GM23338 (cell line): ENCODE data around the gene USPL1. TPM values are rescaled to one million over a fixed set of nuclear protein-coding genes. Genes with fewer than 3 reads are reported as not detected.

Experiments used
- ATAC-seq: fragments of 200-7000 bp; cut with Tn5 transposase; 3 replicates; pipeline ENCODE4 v1.9.1; 2020
- DNase-seq: peaks from one replicate; pipeline ENCODE4 v3.0.0-alpha.2; 2015; ENCODE audit warnings: low spot score
- H2AFZ ChIP-seq: fragments of 200-600 bp; sonication (generic); 2 replicates; pipeline ENCODE4 v1.8.0; 2016; ENCODE audit warnings: antibody characterized with exemption, mild to moderate bottlenecking, moderate library complexity
- H3F3A ChIP-seq: fragments of 200-600 bp; sonication (generic); replicated peaks from 2 replicates; pipeline ENCODE4 v1.8.0; 2017; ENCODE audit warnings: antibody characterized with exemption, mixed run types, low read depth
- H3K27ac ChIP-seq: fragments of 200-600 bp; sonication (generic); 2 replicates; pipeline ENCODE4 v1.6.1; 2016; ENCODE audit warnings: low read depth
- H3K27me3 ChIP-seq: fragments of 200-600 bp; sonication (generic); 2 replicates; pipeline ENCODE4 v1.8.0; 2016; ENCODE audit warnings: mild to moderate bottlenecking, mixed run types, moderate library complexity; ENCODE audit not compliant: insufficient read depth
- H3K36me3 ChIP-seq: fragments of 200-600 bp; sonication (generic); 2 replicates; pipeline ENCODE4 v1.8.0; 2016; ENCODE audit warnings: mild to moderate bottlenecking; ENCODE audit not compliant: insufficient read depth
- H3K4me1 ChIP-seq: fragments of 200-600 bp; sonication (generic); 2 replicates; pipeline ENCODE4 v1.8.0; 2016; ENCODE audit warnings: mild to moderate bottlenecking, moderate library complexity; ENCODE audit not compliant: insufficient read depth
- H3K4me2 ChIP-seq: fragments of 200-600 bp; sonication (generic); 2 replicates; pipeline ENCODE4 v1.7.1; 2017; ENCODE audit warnings: mixed run types
- H3K4me3 ChIP-seq: fragments of 200-600 bp; sonication (generic); 2 replicates; pipeline ENCODE4 v1.6.1; 2016; ENCODE audit warnings: mixed run types
- H3K79me2 ChIP-seq: fragments of 200-600 bp; sonication (generic); replicated peaks from 2 replicates; pipeline ENCODE4 v1.8.0; 2017; ENCODE audit warnings: mild to moderate bottlenecking; ENCODE audit not compliant: insufficient read depth
- H3K9me2 ChIP-seq: fragments of 200-600 bp; sonication (generic); 2 replicates; pipeline ENCODE4 v1.8.0; 2017; ENCODE audit not compliant: insufficient read depth
- H4K20me1 ChIP-seq: fragments of 200-600 bp; sonication (generic); replicated peaks from 2 replicates; pipeline ENCODE4 v1.8.0; 2017; ENCODE audit warnings: mild to moderate bottlenecking; ENCODE audit not compliant: insufficient read depth
- H3K27ac Mint-ChIP-seq: 2 replicates; pipeline ENCODE4 v1.8.0; 2020; ENCODE audit warnings: inconsistent platforms, mild to moderate bottlenecking, moderate library complexity, mixed read lengths
- H3K27me3 Mint-ChIP-seq: 3 replicates; pipeline ENCODE4 v1.8.0; 2022; ENCODE audit warnings: low read depth, mild to moderate bottlenecking, moderate library complexity, mixed read lengths, inconsistent platforms; ENCODE audit not compliant: insufficient read depth, poor library complexity
- H3K36me3 Mint-ChIP-seq: 3 replicates; pipeline ENCODE4 v1.8.0; 2021; ENCODE audit warnings: low read depth, mild to moderate bottlenecking, inconsistent platforms, moderate library complexity, mixed read lengths
- H3K4me1 Mint-ChIP-seq: 3 replicates; pipeline ENCODE4 v1.8.0; 2020; ENCODE audit warnings: mild to moderate bottlenecking, inconsistent platforms, mixed read lengths
- H3K4me3 Mint-ChIP-seq: 3 replicates; pipeline ENCODE4 v1.8.0; 2021; ENCODE audit warnings: moderate library complexity, mild to moderate bottlenecking, inconsistent platforms, mixed read lengths
- H3K9me3 Mint-ChIP-seq: 3 replicates; pipeline ENCODE4 v1.8.0; 2020; ENCODE audit warnings: moderate library complexity, mild to moderate bottlenecking, inconsistent platforms, mixed read lengths
- CREB1 ChIP-seq: fragments of 250-450 bp; sonication (Bioruptor Pico); IDR thresholded peaks from 2 replicates; pipeline ENCODE4 v1.5.0; 2020; ENCODE audit warnings: low read depth, mild to moderate bottlenecking, moderate library complexity
- EZH2 ChIP-seq: fragments of 200-600 bp; sonication (generic); IDR thresholded peaks from one replicate; pipeline ENCODE4 v1.8.0; 2017; ENCODE audit warnings: antibody characterized with exemption, mild to moderate bottlenecking, low read depth; ENCODE audit not compliant: unreplicated experiment
- EZH2phosphoT487 ChIP-seq: fragments of 200-600 bp; sonication (generic); IDR thresholded peaks from one replicate; pipeline ENCODE4 v1.8.1; 2018; ENCODE audit warnings: antibody characterized with exemption; ENCODE audit not compliant: unreplicated experiment
- JUNB ChIP-seq: IDR thresholded peaks from one replicate; pipeline ENCODE4 v1.6.1; 2016; ENCODE audit warnings: antibody characterized with exemption; ENCODE audit not compliant: unreplicated experiment
- NANOG ChIP-seq: IDR thresholded peaks from 2 replicates; pipeline ENCODE4 v1.6.1; 2016; ENCODE audit warnings: antibody characterized with exemption, borderline replicate concordance
- POLR2AphosphoS5 ChIP-seq: IDR thresholded peaks from 2 replicates; pipeline ENCODE4 v1.6.1; 2016; ENCODE audit warnings: antibody characterized with exemption, low read depth
- STAT1 ChIP-seq: IDR thresholded peaks from one replicate; pipeline ENCODE4 v1.6.1; 2016; ENCODE audit warnings: antibody characterized with exemption; ENCODE audit not compliant: unreplicated experiment
- ZNF114 ChIP-seq: fragments of 250-450 bp; sonication (Bioruptor Pico); IDR thresholded peaks from 2 replicates; pipeline ENCODE4 v1.5.0; 2020; ENCODE audit warnings: mild to moderate bottlenecking, moderate library complexity
- ZNF331 ChIP-seq: fragments of 250-450 bp; sonication (Bioruptor Pico); IDR thresholded peaks from 2 replicates; pipeline ENCODE4 v1.5.0; 2020; ENCODE audit warnings: low read depth, mild to moderate bottlenecking, moderate library complexity
- polyA plus RNA-seq: library from polyadenylated mRNA; unstranded; fragments of >200 nt; fragmentation: Nextera tagmentation; extraction: Ambion mirVana; gene quantifications from 2 replicates; pipeline ENCODE4 v1.2.1, GENCODE V29; 2016
- total RNA-seq: library from RNA; depleted of rRNA; stranded (reverse); fragments of >200 nt; shearing (Covaris generic); gene quantifications from 2 replicates; pipeline ENCODE4 v1.2.3, GENCODE V29; 2014
- TF ChIP-seq, protein P1 (sequence below), 2 experiments: fragments of 200-600 bp in 1 of 2; sonication (generic) in 1 of 2; conservative IDR thresholded peaks; 2 replicates each; pipeline versions ENCODE4 v1.5.1 to v1.6.1; 2016 to 2017; ENCODE audit warnings: antibody characterized with exemption in 2 of 2, low read depth in 2 of 2, mild to moderate bottlenecking in 2 of 2, moderate library complexity in 1 of 2
- TF ChIP-seq, protein P2 (sequence below): IDR thresholded peaks from 2 replicates; pipeline ENCODE4 v1.6.1; 2016; ENCODE audit warnings: antibody characterized with exemption
- TF ChIP-seq, protein P3 (sequence below): IDR thresholded peaks from one replicate; pipeline ENCODE4 v1.6.1; 2018; ENCODE audit warnings: antibody characterized with exemption; ENCODE audit not compliant: unreplicated experiment
- TF ChIP-seq, protein P4 (sequence below): fragments of 250-450 bp; sonication (Bioruptor Pico); IDR thresholded peaks from 2 replicates; pipeline ENCODE4 v1.5.0; 2020; ENCODE audit warnings: mild to moderate bottlenecking, moderate library complexity

The USPL1 gene
- total and polyA plus RNA-seq, 2 experiments from 2014 or later, result 12.4 to 24.1 TPM

DNA sequence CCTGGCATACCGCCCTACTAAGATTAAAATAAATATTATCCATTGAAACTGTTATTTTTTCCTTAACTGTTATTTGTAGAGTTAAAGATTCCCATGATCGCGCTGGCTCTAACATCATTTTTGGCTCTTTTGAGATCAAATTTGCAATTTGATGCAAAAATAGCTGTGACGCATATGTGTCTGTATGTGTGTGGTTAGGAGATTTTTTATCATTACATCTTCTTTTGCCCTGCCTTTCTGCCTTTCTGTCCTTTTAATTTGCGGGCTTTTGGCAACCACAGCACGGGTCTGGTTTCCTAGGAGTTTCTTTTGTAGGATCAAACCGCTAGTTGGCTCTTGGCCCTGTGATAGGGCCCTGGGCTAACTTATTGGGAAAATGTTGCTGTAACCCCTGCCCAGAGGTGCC, 80.3 kb downstream of the USPL1 start:
- Histone ChIP-seq H3F3A (no peaks in the 10 kb centered on the region), H3K4me2 (no peak overlapping the region), H3K36me3 (no peaks in the 10 kb centered on the region), H3K27ac (no peak overlapping the region), H4K20me1 (no peaks in the 10 kb centered on the region), H2AFZ (no peak overlapping the region; the same call in 1 of the 2 replicates), H3K4me3 (no peak overlapping the region), H3K79me2 (no peaks in the 10 kb centered on the region), H3K27me3 (no peaks in the 10 kb centered on the region), H3K4me1 (peaks cover 17% of the 10 kb centered on the region), H3K9me2 (no peaks in the 10 kb centered on the region)
- ATAC-seq, result no peak
- no peaks in the 10 kb centered on the region for H3K36me3 Mint-ChIP-seq
- DNase-seq, result no peak
- peaks cover 8% of the 10 kb centered on the region for H3K27me3 Mint-ChIP-seq
- TF ChIP-seq, protein P1, sequence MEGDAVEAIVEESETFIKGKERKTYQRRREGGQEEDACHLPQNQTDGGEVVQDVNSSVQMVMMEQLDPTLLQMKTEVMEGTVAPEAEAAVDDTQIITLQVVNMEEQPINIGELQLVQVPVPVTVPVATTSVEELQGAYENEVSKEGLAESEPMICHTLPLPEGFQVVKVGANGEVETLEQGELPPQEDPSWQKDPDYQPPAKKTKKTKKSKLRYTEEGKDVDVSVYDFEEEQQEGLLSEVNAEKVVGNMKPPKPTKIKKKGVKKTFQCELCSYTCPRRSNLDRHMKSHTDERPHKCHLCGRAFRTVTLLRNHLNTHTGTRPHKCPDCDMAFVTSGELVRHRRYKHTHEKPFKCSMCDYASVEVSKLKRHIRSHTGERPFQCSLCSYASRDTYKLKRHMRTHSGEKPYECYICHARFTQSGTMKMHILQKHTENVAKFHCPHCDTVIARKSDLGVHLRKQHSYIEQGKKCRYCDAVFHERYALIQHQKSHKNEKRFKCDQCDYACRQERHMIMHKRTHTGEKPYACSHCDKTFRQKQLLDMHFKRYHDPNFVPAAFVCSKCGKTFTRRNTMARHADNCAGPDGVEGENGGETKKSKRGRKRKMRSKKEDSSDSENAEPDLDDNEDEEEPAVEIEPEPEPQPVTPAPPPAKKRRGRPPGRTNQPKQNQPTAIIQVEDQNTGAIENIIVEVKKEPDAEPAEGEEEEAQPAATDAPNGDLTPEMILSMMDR (conservative IDR thresholded peaks at IDR 0.05; ENCODE audit: low read depth in 2 of 2), result no peak
- TF ChIP-seq ZNF114 (no peak), NANOG (no peak), POLR2AphosphoS5 (no peak), JUNB (no peak), EZH2 (no peak), ZNF331 (no peak), EZH2phosphoT487 (no peak), CREB1 (CRISPR knock-in tag) (no peak), STAT1 (no peak)
- TF ChIP-seq, protein P2, sequence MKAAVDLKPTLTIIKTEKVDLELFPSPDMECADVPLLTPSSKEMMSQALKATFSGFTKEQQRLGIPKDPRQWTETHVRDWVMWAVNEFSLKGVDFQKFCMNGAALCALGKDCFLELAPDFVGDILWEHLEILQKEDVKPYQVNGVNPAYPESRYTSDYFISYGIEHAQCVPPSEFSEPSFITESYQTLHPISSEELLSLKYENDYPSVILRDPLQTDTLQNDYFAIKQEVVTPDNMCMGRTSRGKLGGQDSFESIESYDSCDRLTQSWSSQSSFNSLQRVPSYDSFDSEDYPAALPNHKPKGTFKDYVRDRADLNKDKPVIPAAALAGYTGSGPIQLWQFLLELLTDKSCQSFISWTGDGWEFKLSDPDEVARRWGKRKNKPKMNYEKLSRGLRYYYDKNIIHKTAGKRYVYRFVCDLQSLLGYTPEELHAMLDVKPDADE, result no peak
- TF ChIP-seq, protein P3, sequence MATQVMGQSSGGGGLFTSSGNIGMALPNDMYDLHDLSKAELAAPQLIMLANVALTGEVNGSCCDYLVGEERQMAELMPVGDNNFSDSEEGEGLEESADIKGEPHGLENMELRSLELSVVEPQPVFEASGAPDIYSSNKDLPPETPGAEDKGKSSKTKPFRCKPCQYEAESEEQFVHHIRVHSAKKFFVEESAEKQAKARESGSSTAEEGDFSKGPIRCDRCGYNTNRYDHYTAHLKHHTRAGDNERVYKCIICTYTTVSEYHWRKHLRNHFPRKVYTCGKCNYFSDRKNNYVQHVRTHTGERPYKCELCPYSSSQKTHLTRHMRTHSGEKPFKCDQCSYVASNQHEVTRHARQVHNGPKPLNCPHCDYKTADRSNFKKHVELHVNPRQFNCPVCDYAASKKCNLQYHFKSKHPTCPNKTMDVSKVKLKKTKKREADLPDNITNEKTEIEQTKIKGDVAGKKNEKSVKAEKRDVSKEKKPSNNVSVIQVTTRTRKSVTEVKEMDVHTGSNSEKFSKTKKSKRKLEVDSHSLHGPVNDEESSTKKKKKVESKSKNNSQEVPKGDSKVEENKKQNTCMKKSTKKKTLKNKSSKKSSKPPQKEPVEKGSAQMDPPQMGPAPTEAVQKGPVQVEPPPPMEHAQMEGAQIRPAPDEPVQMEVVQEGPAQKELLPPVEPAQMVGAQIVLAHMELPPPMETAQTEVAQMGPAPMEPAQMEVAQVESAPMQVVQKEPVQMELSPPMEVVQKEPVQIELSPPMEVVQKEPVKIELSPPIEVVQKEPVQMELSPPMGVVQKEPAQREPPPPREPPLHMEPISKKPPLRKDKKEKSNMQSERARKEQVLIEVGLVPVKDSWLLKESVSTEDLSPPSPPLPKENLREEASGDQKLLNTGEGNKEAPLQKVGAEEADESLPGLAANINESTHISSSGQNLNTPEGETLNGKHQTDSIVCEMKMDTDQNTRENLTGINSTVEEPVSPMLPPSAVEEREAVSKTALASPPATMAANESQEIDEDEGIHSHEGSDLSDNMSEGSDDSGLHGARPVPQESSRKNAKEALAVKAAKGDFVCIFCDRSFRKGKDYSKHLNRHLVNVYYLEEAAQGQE, result no peak
- TF ChIP-seq, protein P4, sequence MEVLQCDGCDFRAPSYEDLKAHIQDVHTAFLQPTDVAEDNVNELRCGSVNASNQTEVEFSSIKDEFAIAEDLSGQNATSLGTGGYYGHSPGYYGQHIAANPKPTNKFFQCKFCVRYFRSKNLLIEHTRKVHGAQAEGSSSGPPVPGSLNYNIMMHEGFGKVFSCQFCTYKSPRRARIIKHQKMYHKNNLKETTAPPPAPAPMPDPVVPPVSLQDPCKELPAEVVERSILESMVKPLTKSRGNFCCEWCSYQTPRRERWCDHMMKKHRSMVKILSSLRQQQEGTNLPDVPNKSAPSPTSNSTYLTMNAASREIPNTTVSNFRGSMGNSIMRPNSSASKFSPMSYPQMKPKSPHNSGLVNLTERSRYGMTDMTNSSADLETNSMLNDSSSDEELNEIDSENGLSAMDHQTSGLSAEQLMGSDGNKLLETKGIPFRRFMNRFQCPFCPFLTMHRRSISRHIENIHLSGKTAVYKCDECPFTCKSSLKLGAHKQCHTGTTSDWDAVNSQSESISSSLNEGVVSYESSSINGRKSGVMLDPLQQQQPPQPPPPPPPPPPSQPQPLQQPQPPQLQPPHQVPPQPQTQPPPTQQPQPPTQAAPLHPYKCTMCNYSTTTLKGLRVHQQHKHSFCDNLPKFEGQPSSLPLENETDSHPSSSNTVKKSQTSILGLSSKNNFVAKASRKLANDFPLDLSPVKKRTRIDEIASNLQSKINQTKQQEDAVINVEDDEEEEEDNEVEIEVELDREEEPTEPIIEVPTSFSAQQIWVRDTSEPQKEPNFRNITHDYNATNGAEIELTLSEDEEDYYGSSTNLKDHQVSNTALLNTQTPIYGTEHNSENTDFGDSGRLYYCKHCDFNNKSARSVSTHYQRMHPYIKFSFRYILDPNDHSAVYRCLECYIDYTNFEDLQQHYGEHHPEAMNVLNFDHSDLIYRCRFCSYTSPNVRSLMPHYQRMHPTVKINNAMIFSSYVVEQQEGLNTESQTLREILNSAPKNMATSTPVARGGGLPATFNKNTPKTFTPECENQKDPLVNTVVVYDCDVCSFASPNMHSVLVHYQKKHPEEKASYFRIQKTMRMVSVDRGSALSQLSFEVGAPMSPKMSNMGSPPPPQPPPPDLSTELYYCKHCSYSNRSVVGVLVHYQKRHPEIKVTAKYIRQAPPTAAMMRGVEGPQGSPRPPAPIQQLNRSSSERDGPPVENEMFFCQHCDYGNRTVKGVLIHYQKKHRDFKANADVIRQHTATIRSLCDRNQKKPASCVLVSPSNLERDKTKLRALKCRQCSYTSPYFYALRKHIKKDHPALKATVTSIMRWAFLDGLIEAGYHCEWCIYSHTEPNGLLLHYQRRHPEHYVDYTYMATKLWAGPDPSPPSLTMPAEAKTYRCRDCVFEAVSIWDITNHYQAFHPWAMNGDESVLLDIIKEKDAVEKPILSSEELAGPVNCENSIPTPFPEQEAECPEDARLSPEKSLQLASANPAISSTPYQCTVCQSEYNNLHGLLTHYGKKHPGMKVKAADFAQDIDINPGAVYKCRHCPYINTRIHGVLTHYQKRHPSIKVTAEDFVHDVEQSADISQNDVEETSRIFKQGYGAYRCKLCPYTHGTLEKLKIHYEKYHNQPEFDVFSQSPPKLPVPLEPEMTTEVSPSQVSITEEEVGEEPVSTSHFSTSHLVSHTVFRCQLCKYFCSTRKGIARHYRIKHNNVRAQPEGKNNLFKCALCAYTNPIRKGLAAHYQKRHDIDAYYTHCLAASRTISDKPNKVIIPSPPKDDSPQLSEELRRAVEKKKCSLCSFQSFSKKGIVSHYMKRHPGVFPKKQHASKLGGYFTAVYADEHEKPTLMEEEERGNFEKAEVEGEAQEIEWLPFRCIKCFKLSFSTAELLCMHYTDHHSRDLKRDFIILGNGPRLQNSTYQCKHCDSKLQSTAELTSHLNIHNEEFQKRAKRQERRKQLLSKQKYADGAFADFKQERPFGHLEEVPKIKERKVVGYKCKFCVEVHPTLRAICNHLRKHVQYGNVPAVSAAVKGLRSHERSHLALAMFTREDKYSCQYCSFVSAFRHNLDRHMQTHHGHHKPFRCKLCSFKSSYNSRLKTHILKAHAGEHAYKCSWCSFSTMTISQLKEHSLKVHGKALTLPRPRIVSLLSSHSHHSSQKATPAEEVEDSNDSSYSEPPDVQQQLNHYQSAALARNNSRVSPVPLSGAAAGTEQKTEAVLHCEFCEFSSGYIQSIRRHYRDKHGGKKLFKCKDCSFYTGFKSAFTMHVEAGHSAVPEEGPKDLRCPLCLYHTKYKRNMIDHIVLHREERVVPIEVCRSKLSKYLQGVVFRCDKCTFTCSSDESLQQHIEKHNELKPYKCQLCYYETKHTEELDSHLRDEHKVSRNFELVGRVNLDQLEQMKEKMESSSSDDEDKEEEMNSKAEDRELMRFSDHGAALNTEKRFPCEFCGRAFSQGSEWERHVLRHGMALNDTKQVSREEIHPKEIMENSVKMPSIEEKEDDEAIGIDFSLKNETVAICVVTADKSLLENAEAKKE (CRISPR knock-in tag), result no peak
- no peaks in the 10 kb centered on the region for H3K9me3 Mint-ChIP-seq
- H3K4me3 Mint-ChIP-seq, result no peak overlapping the region
- H3K4me1 Mint-ChIP-seq, result peaks cover 29% of the 10 kb centered on the region
- H3K27ac Mint-ChIP-seq, result no peak overlapping the region
